GM12878 (cell line): ENCODE measurements around the gene TSHZ2.

ENCODE experiments used
- CUX1 ChIP-seq: IDR thresholded peaks from 2 replicates; pipeline ENCODE4 v1.6.1; 2012; ENCODE audit warnings: improper control_type of control experiment, low read depth, low read length; ENCODE audit not compliant: insufficient replicate concordance
- TF ChIP-seq, protein P1 (sequence below): IDR thresholded peaks from 2 replicates; pipeline ENCODE4 v1.6.1; 2012; ENCODE audit warnings: low read depth, low read length, improper control_type of control experiment

GRCh38 chr20:53468587-53468986 lies 496.4 kb downstream of the TSHZ2 start:
- TF ChIP-seq, protein P1, sequence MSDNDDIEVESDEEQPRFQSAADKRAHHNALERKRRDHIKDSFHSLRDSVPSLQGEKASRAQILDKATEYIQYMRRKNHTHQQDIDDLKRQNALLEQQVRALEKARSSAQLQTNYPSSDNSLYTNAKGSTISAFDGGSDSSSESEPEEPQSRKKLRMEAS = no peak
- TF ChIP-seq CUX1 = no peak
